Endodermal cell (in vitro differentiated cells): ENCODE results near the gene CREB3. TPM values are rescaled to one million over a fixed set of nuclear protein-coding genes. Genes with fewer than 3 reads are reported as not detected.

ENCODE experiments used
- DNase-seq: peaks from one replicate; pipeline ENCODE4 v3.0.0-alpha.2; 2017
- H3K27ac ChIP-seq: 2 replicates; pipeline ENCODE4 v1.5.1; 2013; ENCODE audit warnings: mild to moderate bottlenecking, low read depth, low read length, moderate library complexity
- H3K27me3 ChIP-seq: 2 replicates; pipeline ENCODE4 v1.6.1; 2013; ENCODE audit warnings: mild to moderate bottlenecking, low read length, moderate library complexity; ENCODE audit not compliant: insufficient read depth, control insufficient read depth, poor library complexity, severe bottlenecking
- H3K36me3 ChIP-seq: 2 replicates; pipeline ENCODE4 v1.7.0; 2013; ENCODE audit warnings: mild to moderate bottlenecking, low read length, moderate library complexity; ENCODE audit not compliant: control insufficient read depth, insufficient read depth
- H3K4me1 ChIP-seq: one replicate; pipeline ENCODE4 v1.7.0; 2013; ENCODE audit warnings: low read length; ENCODE audit not compliant: control insufficient read depth, insufficient read depth
- H3K4me3 ChIP-seq: 2 replicates; pipeline ENCODE4 v1.5.1; 2013; ENCODE audit warnings: mild to moderate bottlenecking, low read length, moderate library complexity
- H3K9ac ChIP-seq: 2 replicates; pipeline ENCODE4 v1.6.1; 2013; ENCODE audit warnings: mild to moderate bottlenecking, low read length, moderate library complexity; ENCODE audit not compliant: poor library complexity, severe bottlenecking; ENCODE audit errors: extremely low read depth
- H3K9me3 ChIP-seq: 2 replicates; pipeline ENCODE4 v1.6.1; 2013; ENCODE audit warnings: mild to moderate bottlenecking, low read length, moderate library complexity; ENCODE audit not compliant: control insufficient read depth
- H3K27ac Mint-ChIP-seq: 2 replicates; pipeline ENCODE4 v1.8.0; 2020; ENCODE audit warnings: mixed read lengths
- H3K27me3 Mint-ChIP-seq: 2 replicates; pipeline ENCODE4 v1.8.0; 2021; ENCODE audit warnings: mild to moderate bottlenecking, mixed read lengths; ENCODE audit not compliant: insufficient read depth
- H3K36me3 Mint-ChIP-seq: 2 replicates; pipeline ENCODE4 v1.8.0; 2020; ENCODE audit warnings: low read depth, mixed read lengths
- H3K4me1 Mint-ChIP-seq: 2 replicates; pipeline ENCODE4 v1.8.0; 2020; ENCODE audit warnings: mixed read lengths
- H3K4me3 Mint-ChIP-seq: 2 replicates; pipeline ENCODE4 v1.8.0; 2020; ENCODE audit warnings: mild to moderate bottlenecking, moderate library complexity, mixed read lengths
- H3K9me3 Mint-ChIP-seq: 2 replicates; pipeline ENCODE4 v1.8.0; 2020; ENCODE audit warnings: mild to moderate bottlenecking, mixed read lengths
- CTCF ChIP-seq: fragments of 200-600 bp; sonication (generic); conservative IDR thresholded peaks from 2 replicates; pipeline ENCODE4 v1.5.0; 2021; ENCODE audit warnings: antibody characterized with exemption, mild to moderate bottlenecking
- WGBS, 2 experiments: methylation state at CpG; one replicate each; pipeline versions ENCODE4 v1.1.5 to v1.1.7; 2013; ENCODE audit warnings: missing lambda C conversion rate in 2 of 2, mixed read lengths in 1 of 2; ENCODE audit not compliant: insufficient coverage in 1 of 2, insufficient read length in 1 of 2; 5-methylcytosine and 5-hydroxymethylcytosine counted together
- total RNA-seq, 2 donors: library from RNA; stranded (reverse); fragmentation: NEBNext Ultra II Directional in 1 of 2; extraction: Animal tissue kit (Norgen Biotek cat#: 25700) in 1 of 2; gene quantifications; 2 replicates in 1 of 2; 3 replicates in 1 of 2; pipeline ENCODE4 v1.2.1, GENCODE V29; 2021

The CREB3 gene
- total RNA-seq, 2 donors from 2014 or later = 28.1 to 33.6 TPM

- Histone ChIP-seq H3K27ac (no peak overlapping the region), H3K9me3 (no peaks in the 10 kb centered on the region), H3K36me3 (no peaks in the 10 kb centered on the region), H3K4me1 (no peaks in the 10 kb centered on the region), H3K9ac (no peak overlapping the region), H3K27me3 (no peaks in the 10 kb centered on the region), H3K4me3 (no peak overlapping the region)
- DNase-seq = no peak
- Mint-ChIP-seq H3K4me1 (peaks cover 12% of the 10 kb centered on the region), H3K36me3 (no peaks in the 10 kb centered on the region), H3K9me3 (no peaks in the 10 kb centered on the region), H3K27ac (no peak overlapping the region), H3K4me3 (no peak overlapping the region), H3K27me3 (no peaks in the 10 kb centered on the region)
- TF ChIP-seq CTCF = no peak
- 95 to 100% methylated on average over 1 to 3 of the region's 4 CpGs for WGBS, 2 experiments
These were observed 38.6 kb downstream of the CREB3 start for GRCh38 chr9:35771075-35771433.

GRCh38 chr9:35771534-35771933 lies 39.1 kb downstream of the CREB3 start:
- Mint-ChIP-seq H3K4me1 (peaks cover 14% of the 10 kb centered on the region), H3K9me3 (no peaks in the 10 kb centered on the region), H3K27ac (no peak overlapping the region), H3K27me3 (no peaks in the 10 kb centered on the region), H3K4me3 (no peak overlapping the region), H3K36me3 (no peaks in the 10 kb centered on the region)
- Histone ChIP-seq H3K36me3 (no peaks in the 10 kb centered on the region), H3K9me3 (no peaks in the 10 kb centered on the region), H3K27ac (no peak overlapping the region), H3K4me1 (no peaks in the 10 kb centered on the region), H3K9ac (no peak overlapping the region), H3K4me3 (no peak overlapping the region), H3K27me3 (no peaks in the 10 kb centered on the region)
- no peak for TF ChIP-seq CTCF
- WGBS, 2 experiments = 82% methylated on average over 1 of the region's 1 CpG; no CpG with 5 or more reads in 1 of the 2 experiments
- no peak for DNase-seq

DNA sequence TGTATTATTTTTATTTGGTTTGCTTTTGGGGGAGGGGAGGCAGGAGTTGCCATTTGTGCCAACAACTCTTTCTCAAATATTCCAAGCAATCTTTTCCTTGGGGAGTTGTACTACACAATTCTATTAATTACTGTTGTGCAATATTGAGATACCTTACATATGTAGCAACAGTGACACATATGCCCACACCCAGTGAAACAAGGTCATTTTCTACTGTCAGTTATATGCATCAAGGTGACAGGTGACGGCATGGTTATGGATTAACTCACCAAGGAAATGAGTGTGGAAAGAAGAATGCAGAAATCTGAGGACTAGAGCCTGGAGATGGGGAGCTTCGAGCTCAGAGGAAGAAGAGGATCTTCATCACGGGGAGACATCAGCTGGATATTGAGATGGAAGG lies 39.5 kb downstream of the CREB3 start:
- Mint-ChIP-seq H3K27me3 (no peaks in the 10 kb centered on the region), H3K4me1 (peaks cover 14% of the 10 kb centered on the region), H3K9me3 (no peaks in the 10 kb centered on the region), H3K36me3 (no peaks in the 10 kb centered on the region), H3K4me3 (no peak overlapping the region), H3K27ac (no peak overlapping the region)
- WGBS, 2 experiments = 91 to 92% methylated on average over 3 of the region's 3 CpGs
- Histone ChIP-seq H3K4me1 (no peaks in the 10 kb centered on the region), H3K4me3 (no peak overlapping the region), H3K9me3 (no peaks in the 10 kb centered on the region), H3K27ac (no peak overlapping the region), H3K9ac (no peak overlapping the region), H3K27me3 (no peaks in the 10 kb centered on the region), H3K36me3 (no peaks in the 10 kb centered on the region)
- TF ChIP-seq CTCF = no peak
- DNase-seq = no peak
